EL (cell line): ENCODE data around the gene PRAMEF9.
"Not testable (repeated sequence)": the region's sequence is repeated elsewhere in the genome, so short reads cannot be mapped to it uniquely, and the experiment has no call there.

Experiments used
- DNase-seq: peaks from one replicate; pipeline ENCODE4 v3.0.0-alpha.2; 2016

The PRAMEF9 gene

GRCh38 chr1:13171548-13171947, at the start of gene PRAMEF9:
TSS of gene PRAMEF9 (plus strand) at chr1:13171848. CDS start at chr1:13175281, 3,433 bp downstream.
- DNase-seq, result not testable (repeated sequence)

GRCh38 chr1:13155909-13156308, 15.7 kb upstream of the PRAMEF9 start, which contains the start of gene PRAMEF26:
TSS of gene PRAMEF26 (minus strand) at chr1:13156009. CDS start at chr1:13153095, 2,914 bp downstream.
- DNase-seq, result not testable (repeated sequence)

- DNase-seq, result not testable (repeated sequence)
Observed at GRCh38 chr1:13165531-13165930, 6.1 kb upstream of the PRAMEF9 start, which contains the start of gene HNRNPCL4. TSS of gene HNRNPCL4 (minus strand) at chr1:13165631. CDS start at chr1:13165467, 164 bp downstream.

GRCh38 chr1:13201309-13201708, 29.7 kb downstream of the PRAMEF9 start, which contains the start of gene PRAMEF13:
TSS of gene PRAMEF13 (minus strand) at chr1:13201409. CDS start at chr1:13199589, 1,820 bp downstream.
- DNase-seq, result not testable (repeated sequence)

GRCh38 chr1:13208712-13209111, 37.1 kb downstream of the PRAMEF9 start:
- DNase-seq, result not testable (repeated sequence)

- DNase-seq, result not testable (repeated sequence)
Observed at GRCh38 chr1:13216619-13217018, 45.0 kb downstream of the PRAMEF9 start.

- not testable (repeated sequence) for DNase-seq
Observed at GRCh38 chr1:13219203-13219602, 47.6 kb downstream of the PRAMEF9 start.

GRCh38 chr1:13222788-13223187, 51.1 kb downstream of the PRAMEF9 start:
- DNase-seq, result not testable (repeated sequence)

- no peak for DNase-seq
Observed at GRCh38 chr1:13224480-13225060, 52.9 kb downstream of the PRAMEF9 start.

GRCh38 chr1:13225675-13226204, 54.1 kb downstream of the PRAMEF9 start, which contains the start of gene PRAMEF18:
TSS of gene PRAMEF18 (minus strand) at chr1:13226154. CDS start at chr1:13226106, 48 bp downstream.
- not testable (repeated sequence) for DNase-seq

GRCh38 chr1:13227271-13228055, 55.8 kb downstream of the PRAMEF9 start:
- not testable (repeated sequence) for DNase-seq

GRCh38 chr1:13228343-13228781, 56.7 kb downstream of the PRAMEF9 start:
- DNase-seq, result no peak
